Ureter (tissue), 1 donor: ENCODE results near the gene NCAN. TPM values are rescaled to one million over a fixed set of nuclear protein-coding genes. Genes with fewer than 3 reads are reported as not detected.

ENCODE experiments used
- DNase-seq: peaks from one replicate; pipeline ENCODE4 v3.0.0-alpha.2; 2020; ENCODE audit warnings: low spot score
- total RNA-seq: library from RNA; stranded (reverse); gene quantifications from one replicate; pipeline ENCODE4 v1.2.4, GENCODE V29; 2023
- donor health status: DM: yes; HTN: yes; CAD: no.

The NCAN gene
- total RNA-seq, 1 donor from 2014 or later: not detected

- no peak for DNase-seq
These were observed 68.8 kb downstream of the NCAN start for GRCh38 chr19:19280561-19280960.

GRCh38 chr19:19285686-19286085 is 73.9 kb downstream of the NCAN start:
- DNase-seq: no peak

- no peak for DNase-seq
These were observed 80.8 kb downstream of the NCAN start for GRCh38 chr19:19292607-19293006.

GRCh38 chr19:19294914-19295313 is 83.2 kb downstream of the NCAN start:
- no peak for DNase-seq

GRCh38 chr19:19296953-19297689 is 85.4 kb downstream of the NCAN start:
- DNase-seq: no peak

GRCh38 chr19:19297759-19298158 is 86.0 kb downstream of the NCAN start:
- DNase-seq: no peak

- DNase-seq: no peak
These were observed 88.9 kb downstream of the NCAN start for GRCh38 chr19:19300613-19301012.

Other genes with a start within 250 kb of the NCAN start
- gene SUGP2, start 178.4 kb upstream of the NCAN start, total RNA-seq: 99.6 TPM
- gene ARMC6, start 178.4 kb upstream of the NCAN start, total RNA-seq: 42.2 TPM
- 19.6 TPM for gene SLC25A42, start 148.0 kb upstream of the NCAN start, total RNA-seq
- 25.3 TPM for gene TMEM161A, start 73.5 kb upstream of the NCAN start, total RNA-seq
- 4.4 TPM for gene MEF2B, start 41.7 kb upstream of the NCAN start, total RNA-seq
- gene BORCS8, start 19.8 kb upstream of the NCAN start, total RNA-seq: 58.0 TPM
- gene RFXANK, start 19.7 kb upstream of the NCAN start, total RNA-seq: 50.6 TPM
- gene NR2C2AP, start 8.5 kb upstream of the NCAN start, total RNA-seq: 24.1 TPM
- gene TM6SF2, start 61.3 kb downstream of the NCAN start, total RNA-seq: 1.8 TPM
- 51.8 TPM for gene SUGP1, start 108.6 kb downstream of the NCAN start, total RNA-seq
- gene MAU2, start 108.9 kb downstream of the NCAN start, total RNA-seq: 87.4 TPM
- 92.7 TPM for gene GATAD2A, start 193.7 kb downstream of the NCAN start, total RNA-seq